ELF-1 (cell line): ENCODE data around the gene SECISBP2.
A peak's percentile ranks its signal among the peaks of the same experiment; 100 is the strongest.
"Not testable (repeated sequence)": the region's sequence is repeated elsewhere in the genome, so short reads cannot be mapped to it uniquely, and the experiment has no call there.

Experiments
- DNase-seq: peaks from one replicate; pipeline ENCODE4 v3.0.0-alpha.2; 2016; ENCODE audit warnings: low read depth, low spot score

The SECISBP2 gene

DNA sequence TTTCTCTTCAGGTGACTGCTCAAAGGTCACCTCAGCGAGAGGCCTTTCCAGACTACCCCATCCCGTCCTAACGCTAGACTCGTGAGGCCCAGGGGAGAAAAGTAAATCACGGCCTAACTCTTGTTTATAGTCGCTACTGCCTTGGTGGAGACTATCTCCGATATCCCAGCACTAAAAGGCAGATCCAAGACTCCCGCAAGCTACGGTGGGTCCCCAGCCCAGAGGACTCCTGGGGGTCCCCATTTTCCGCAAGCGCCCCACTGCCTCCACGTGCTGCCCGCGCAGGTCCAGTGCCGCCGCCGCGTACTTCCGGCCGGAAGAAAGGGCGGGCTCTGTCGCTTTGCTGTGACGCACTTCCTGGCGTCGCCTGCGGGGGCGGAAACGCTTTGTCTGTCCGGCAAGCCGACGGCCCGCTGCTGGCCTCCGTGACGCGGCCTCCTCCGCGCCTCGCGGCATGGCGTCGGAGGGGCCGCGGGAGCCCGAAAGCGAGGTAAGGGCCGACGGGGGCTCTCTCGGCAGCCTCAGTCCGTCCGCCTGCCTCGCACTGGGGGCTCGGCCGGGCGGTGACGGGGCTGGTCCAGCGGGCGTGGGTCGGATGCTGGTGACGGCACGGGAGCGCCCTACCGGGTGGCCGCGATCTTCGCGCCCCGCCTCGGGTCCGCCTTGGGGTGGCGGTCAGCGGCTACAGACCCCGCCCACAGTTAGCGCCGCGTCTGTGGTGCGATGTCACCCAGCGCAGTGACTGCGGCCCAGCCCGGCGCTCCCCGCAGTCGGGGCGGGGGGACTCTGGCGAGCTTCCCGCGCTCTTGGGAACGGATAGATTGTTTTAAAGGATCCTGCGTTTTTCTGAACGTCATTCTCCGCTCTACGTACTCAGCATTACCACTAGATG is at the start of gene SECISBP2:
TSS of gene SECISBP2 (plus strand) at position 378 of the 892 bp plus-strand sequence. CDS start at position 455, 77 bp downstream.
- DNase-seq = peak; percentile 98

GRCh38 chr9:89273528-89274279 is 44.6 kb upstream of the SECISBP2 start:
- DNase-seq = no peak

DNA sequence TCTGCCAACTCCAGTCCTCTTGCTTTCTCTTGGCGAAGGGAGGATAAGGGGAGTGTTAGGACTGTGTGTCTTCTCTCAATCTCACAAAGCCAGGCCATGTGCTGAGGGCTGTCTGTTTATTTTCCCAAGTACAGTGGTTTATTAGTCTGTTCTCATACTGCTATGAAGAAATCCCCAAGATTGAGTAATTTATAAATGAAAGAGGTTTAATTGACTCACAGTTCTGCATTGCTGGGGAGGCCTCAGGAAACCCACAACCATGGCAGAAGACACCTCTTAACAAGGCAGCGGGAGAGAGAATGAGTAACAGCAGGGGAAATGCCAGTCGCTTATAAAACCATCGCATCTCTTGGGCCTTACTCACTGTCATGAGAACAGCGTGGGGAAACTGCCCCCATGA is 43.5 kb upstream of the SECISBP2 start:
- no peak for DNase-seq

DNA sequence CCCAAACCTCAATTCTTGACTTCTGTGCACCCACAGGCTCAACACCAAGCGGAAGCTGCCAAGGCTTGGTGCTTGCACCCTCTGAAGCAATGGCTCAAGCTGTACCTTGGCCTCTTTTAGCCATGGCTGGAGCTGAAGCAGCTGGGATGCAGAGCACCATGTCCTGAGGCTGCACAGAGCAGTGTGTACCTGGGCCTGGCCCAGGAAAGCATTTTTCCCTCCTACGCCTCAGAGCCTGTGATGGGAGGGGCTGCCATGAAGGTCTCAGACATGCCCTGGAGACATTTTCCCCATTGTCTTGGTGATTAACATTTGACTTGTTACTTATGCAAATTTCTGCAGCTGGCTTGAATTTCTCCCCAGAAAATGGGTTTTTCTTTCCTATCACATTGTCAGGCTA is 42.3 kb upstream of the SECISBP2 start:
- not testable (repeated sequence) for DNase-seq

GRCh38 chr9:89277043-89277442 is 41.3 kb upstream of the SECISBP2 start:
- no peak for DNase-seq

GRCh38 chr9:89277454-89277853 is 40.8 kb upstream of the SECISBP2 start:
- no peak for DNase-seq

DNA sequence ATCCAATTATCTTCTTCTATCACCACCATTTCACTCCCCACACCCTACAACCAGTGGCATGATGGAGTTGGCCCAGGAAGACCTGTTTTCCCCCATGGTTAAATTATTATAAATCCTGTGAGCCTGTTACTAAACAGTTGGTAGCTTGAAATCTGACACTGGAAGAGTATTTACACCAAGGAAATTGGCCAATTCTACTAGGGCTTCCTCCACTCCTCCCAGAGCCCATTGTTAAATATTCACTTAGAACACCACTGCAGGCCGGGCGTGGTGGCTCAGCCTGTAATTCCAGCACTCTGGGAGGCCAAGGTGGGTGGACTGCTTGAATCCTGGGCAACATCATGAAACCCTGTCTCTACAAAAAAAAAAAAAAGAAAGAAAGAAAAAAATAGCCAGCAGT is 39.7 kb upstream of the SECISBP2 start:
- DNase-seq = no peak

GRCh38 chr9:89278997-89279739 is 39.1 kb upstream of the SECISBP2 start:
- peak; percentile 10 for DNase-seq

DNA sequence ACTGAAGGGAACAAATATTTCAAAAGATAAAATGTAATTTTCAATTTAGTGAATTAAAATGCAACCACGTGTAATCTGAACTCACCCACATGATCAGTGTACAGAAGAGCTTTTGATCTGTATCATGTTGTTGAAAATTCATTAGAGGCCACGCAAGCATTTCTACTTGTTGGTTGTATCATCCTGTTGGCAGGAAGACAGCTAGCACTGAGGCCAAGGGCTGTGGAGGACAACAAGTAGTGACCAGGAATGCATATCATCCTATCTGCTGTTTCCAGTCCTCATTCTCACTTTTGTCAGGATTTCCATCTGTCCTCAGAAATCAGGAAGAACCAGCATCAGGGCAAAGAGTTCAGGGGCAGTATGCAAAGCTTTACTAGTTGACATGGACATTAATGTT is 37.2 kb upstream of the SECISBP2 start:
- DNase-seq = no peak

- peak; percentile 27 for DNase-seq
Observed at GRCh38 chr9:89282248-89282968, 35.9 kb upstream of the SECISBP2 start.

- no peak for DNase-seq
Observed at GRCh38 chr9:89284076-89284475, 34.2 kb upstream of the SECISBP2 start.

DNA sequence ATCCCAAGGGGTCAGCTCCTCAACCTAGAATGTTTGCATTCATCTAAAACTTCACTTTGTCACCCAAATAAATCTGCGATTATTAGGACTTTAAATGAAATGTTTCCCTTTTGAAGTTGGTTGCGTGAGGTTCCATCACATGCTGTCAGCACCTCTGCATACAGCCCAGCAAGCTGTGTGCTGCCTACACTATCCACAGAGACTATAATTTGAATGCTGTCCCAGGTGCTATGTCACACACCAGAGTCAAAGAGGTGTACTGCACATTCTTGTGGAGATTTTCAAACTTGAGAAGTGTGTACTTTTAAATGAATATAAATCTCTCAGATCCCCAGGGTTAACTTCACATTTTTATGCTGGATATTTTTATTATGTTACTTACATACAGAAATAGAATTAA is 26.6 kb upstream of the SECISBP2 start:
- no peak for DNase-seq

- no peak for DNase-seq
Observed at GRCh38 chr9:89293014-89293413, 25.3 kb upstream of the SECISBP2 start.

GRCh38 chr9:89295400-89295799 is 22.9 kb upstream of the SECISBP2 start:
- peak; percentile 40 for DNase-seq

GRCh38 chr9:89301996-89302395 is 16.3 kb upstream of the SECISBP2 start:
- DNase-seq = not testable (repeated sequence)

DNA sequence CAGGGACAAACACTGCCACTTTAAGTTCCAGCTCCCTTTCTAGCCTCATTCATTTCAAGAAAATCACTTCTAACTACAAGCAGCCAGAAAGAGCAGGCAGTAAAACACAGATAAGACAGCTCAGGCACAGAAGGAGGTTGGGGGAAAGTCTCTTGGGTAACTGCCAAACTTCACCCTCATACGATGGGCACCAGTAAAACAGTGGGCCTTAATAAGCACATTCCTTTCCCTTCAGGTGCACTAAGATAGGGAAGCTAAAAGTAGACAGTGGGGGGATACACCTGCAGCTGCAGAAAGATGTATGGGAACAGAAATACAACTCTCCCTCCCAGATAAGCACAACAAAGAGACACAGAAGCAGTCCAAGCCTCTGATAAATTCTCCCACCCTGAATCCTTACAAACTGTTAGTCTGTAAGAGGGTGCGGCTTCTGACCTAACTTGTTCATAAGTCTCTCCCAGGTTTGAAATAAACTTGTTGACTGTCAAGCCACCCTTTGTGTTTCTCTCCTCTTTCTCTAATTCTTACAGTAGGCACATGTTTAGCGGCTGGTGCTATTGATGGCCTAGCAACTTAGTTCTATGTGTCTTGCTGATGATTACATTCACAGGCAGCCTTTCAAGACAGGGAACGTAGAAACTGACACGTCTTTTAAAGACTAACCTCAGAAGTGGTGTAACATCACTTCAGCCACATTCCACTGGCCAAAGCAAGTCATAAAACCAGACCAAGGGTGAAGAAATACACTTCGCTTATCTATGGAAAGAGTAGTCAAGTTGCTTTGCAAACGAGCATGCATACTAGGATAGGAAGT is 14.1 kb upstream of the SECISBP2 start:
- no peak for DNase-seq

- no peak for DNase-seq
Observed at GRCh38 chr9:89304834-89305188, 13.5 kb upstream of the SECISBP2 start.

DNA sequence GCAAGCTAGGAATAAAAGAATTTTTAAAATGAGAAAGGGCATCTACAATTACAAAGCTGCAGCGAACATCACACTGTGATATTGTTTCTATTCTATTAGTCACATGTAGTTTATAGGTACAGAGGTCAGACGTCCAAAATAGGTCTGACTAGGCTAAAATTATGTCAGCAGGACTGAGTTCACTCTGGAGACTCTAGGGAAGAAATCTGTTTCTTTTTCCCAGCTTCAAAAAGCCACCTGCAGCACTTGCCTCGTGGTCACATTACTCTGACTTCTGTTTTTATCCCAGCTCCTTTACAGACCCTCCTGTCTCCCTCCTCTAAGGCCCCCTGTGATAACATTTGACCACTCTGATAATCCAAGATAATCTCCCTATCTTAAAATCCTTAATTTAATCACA is 12.4 kb upstream of the SECISBP2 start:
- DNase-seq = no peak

DNA sequence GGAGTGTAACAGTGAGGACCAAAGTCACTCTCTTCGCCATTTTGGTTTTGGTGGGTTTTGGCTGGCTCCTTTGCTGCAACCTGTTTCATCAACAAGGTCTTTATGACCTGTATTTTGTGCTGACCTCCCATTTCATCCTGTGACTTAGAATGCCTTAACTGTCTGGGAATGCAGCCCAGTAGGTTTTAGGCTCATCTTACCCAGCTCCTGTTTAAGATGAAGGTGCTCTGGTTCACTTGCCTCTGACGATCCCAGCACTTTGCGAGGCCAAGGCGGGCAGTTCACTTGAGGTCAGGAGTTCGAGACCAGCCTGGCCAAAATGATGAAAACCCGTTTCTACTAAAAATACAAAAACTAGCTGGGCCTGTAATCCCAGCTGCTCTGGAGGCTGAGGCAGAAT is 9.1 kb upstream of the SECISBP2 start:
- DNase-seq = no peak

- peak; percentile 76 for DNase-seq
Observed at GRCh38 chr9:89309608-89310474, 8.5 kb upstream of the SECISBP2 start.
